ENCODE measurements around the gene RAB31. TPM values are rescaled to one million over a fixed set of nuclear protein-coding genes. Genes with fewer than 3 reads are reported as not detected.

The RAB31 gene
- total and polyA plus RNA-seq, 2 of the 13 experiments (the other 11 are each of a cell fraction or from before 2014, with no cell fraction given): 1.1 to 1.7 TPM

DNA sequence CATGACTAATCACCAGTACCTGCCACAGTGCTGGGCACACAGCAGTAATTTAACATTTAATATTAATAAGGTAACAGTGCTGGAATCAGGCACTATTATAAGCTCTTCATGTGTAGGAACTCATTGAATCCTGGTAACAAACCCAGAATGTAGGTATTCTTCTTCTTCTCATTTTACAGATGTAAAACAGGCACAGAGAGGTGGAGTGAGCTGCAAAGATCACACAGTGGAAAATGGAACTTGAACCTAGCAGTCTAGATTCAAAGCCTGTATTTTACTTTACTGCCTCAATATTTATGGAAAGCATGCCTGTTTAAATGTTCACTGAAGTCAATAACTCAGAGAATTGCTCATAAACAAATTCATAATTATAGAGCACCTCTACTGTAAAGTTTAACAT, 202.0 kb downstream of the RAB31 start:
- in situ Hi-C loops (cut with HindIII; ENCODE audit: extremely low pct_ligation_motif_present, low pct_unique_long_range_greater_than_20kb) (no loop called here), intact Hi-C loops (cut with micrococcal nuclease; ENCODE audit: unreplicated experiment) (loop anchor here (5.0 kb wide), 1 partner anchor 298 kb away; the partner anchor contains the start of gene PPP4R1)
- no peak overlapping the region for H2AFZ ChIP-seq (ENCODE audit: low read length)
- peaks cover 18% of the 10 kb centered on the region for H3K4me1 ChIP-seq (ENCODE audit: insufficient read depth, low read length)
- H3K4me2 ChIP-seq (ENCODE audit: low read depth, low read length): no peak overlapping the region
- H3K36me3 ChIP-seq (replicated peaks in 1 of 2; ENCODE audit: control insufficient read depth in 1 of 2, insufficient read depth in 2 of 2, low read length in 2 of 2): no peaks in the 10 kb centered on the region
- DNase-seq (ENCODE audit: low spot score) (no peak), ATAC-seq (no peak), FAIRE-seq (no peak)
- ChIA-PET POLR2A (no interaction called here), CTCF (ENCODE audit: low intra/inter-chr PET ratio, low total read pairs) (no interaction called here)
- peaks cover 9% of the 10 kb centered on the region for H3K79me2 ChIP-seq (ENCODE audit: insufficient read depth, low read length)
- peaks cover 3% of the 10 kb centered on the region for H4K20me1 ChIP-seq (ENCODE audit: insufficient read depth, low read length)
- BruUV-seq (replicated peaks): no TSS peak
- TF ChIP-seq EEA1 (CRISPR knock-in tag; IDR thresholded peaks at IDR 0.05; ENCODE audit: borderline replicate concordance) (no peak), ZEB1 (IDR thresholded peaks at IDR 0.05; ENCODE audit: insufficient replicate concordance, low read depth) (no peak), SPEN (CRISPR knock-in tag; IDR thresholded peaks at IDR 0.05; ENCODE audit: low read depth) (no peak), DPF2 (CRISPR knock-in tag; IDR thresholded peaks at IDR 0.05; ENCODE audit: borderline replicate concordance, low read depth) (no peak), SNAPC2 (CRISPR knock-in tag; IDR thresholded peaks at IDR 0.05) (no peak), ZNF768 (CRISPR knock-in tag; IDR thresholded peaks at IDR 0.05) (peak; percentile 28; the same call in 1 of the 2 replicates)
- no peaks in the 10 kb centered on the region; a peak in 2 of 5 replicates for H3K27me3 ChIP-seq (ENCODE audit: control insufficient read depth in 1 of 2, insufficient read depth in 2 of 2, low read length in 2 of 2)
- H3K9me3 ChIP-seq (ENCODE audit: low read length): no peaks in the 10 kb centered on the region
- H3K4me3 ChIP-seq (replicated peaks in 1 of 3; ENCODE audit: insufficient read depth in 1 of 3, low read depth in 2 of 3, low read length in 3 of 3): no peak overlapping the region
- H3K9ac ChIP-seq (ENCODE audit: insufficient read depth, low read depth, low read length): no peak overlapping the region
- no peak overlapping the region for H3K27ac ChIP-seq (ENCODE audit: extremely low read length, insufficient read depth, low read length)

DNA sequence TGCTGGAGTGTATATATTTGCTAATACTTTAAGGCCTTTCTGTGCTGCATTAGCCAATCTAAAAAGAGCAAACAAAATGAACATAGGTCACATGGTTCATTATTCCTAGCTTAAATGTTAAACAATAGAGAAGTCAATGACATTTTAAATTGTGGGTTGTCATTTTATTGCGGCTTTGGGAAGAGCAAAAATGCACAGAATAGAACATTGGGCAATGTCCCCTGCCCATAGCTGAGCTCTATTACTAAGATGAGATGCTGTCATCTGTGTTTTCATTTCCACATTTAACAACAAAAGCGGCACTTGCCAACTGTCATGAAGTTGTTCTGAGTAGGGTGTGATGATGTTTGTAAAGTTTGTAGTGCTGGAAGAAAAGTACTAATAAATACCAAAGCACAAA, 202.6 kb downstream of the RAB31 start:
- no peak for FAIRE-seq
- Histone ChIP-seq H3K4me2 (ENCODE audit: low read depth, low read length) (no peak overlapping the region), H3K4me1 (ENCODE audit: insufficient read depth, low read length) (peaks cover 12% of the 10 kb centered on the region), H4K20me1 (ENCODE audit: insufficient read depth, low read length) (peaks cover 9% of the 10 kb centered on the region), H3K27me3 (ENCODE audit: control insufficient read depth in 1 of 2, insufficient read depth in 2 of 2, low read length in 2 of 2) (no peaks in the 10 kb centered on the region; a peak in 2 of 5 replicates), H3K4me3 (replicated peaks in 1 of 3; ENCODE audit: insufficient read depth in 1 of 3, low read depth in 2 of 3, low read length in 3 of 3) (no peak overlapping the region), H3K36me3 (replicated peaks in 1 of 2; ENCODE audit: control insufficient read depth in 1 of 2, insufficient read depth in 2 of 2, low read length in 2 of 2) (no peaks in the 10 kb centered on the region), H3K9me3 (ENCODE audit: low read length) (no peaks in the 10 kb centered on the region), H3K79me2 (ENCODE audit: insufficient read depth, low read length) (peaks cover 15% of the 10 kb centered on the region), H3K27ac (ENCODE audit: extremely low read length, insufficient read depth, low read length) (no peak overlapping the region), H2AFZ (ENCODE audit: low read length) (no peak overlapping the region), H3K9ac (ENCODE audit: insufficient read depth, low read depth, low read length) (no peak overlapping the region)
- in situ Hi-C loops (cut with HindIII; ENCODE audit: extremely low pct_ligation_motif_present, low pct_unique_long_range_greater_than_20kb) (no loop called here), intact Hi-C loops (cut with micrococcal nuclease; ENCODE audit: unreplicated experiment) (loop anchor here (5.0 kb wide), 1 partner anchor 298 kb away; the partner anchor contains the start of gene PPP4R1)
- 47% methylated on average over 2 of the region's 2 CpGs for WGBS (ENCODE audit: low lambda C conversion rate)
- POLR2A ChIA-PET: no interaction called here
- no peak for DNase-seq (ENCODE audit: low spot score)
- TF ChIP-seq ZNF333 (CRISPR knock-in tag; IDR thresholded peaks at IDR 0.05; ENCODE audit: borderline replicate concordance): no peak
- TF ChIP-seq ZMYM4 (CRISPR knock-in tag; IDR thresholded peaks at IDR 0.05): no peak
- TF ChIP-seq, protein P1, sequence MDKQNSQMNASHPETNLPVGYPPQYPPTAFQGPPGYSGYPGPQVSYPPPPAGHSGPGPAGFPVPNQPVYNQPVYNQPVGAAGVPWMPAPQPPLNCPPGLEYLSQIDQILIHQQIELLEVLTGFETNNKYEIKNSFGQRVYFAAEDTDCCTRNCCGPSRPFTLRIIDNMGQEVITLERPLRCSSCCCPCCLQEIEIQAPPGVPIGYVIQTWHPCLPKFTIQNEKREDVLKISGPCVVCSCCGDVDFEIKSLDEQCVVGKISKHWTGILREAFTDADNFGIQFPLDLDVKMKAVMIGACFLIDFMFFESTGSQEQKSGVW (CRISPR knock-in tag; IDR thresholded peaks at IDR 0.05; ENCODE audit: borderline replicate concordance): no peak
- no peak for TF ChIP-seq ZNF564 (CRISPR knock-in tag; IDR thresholded peaks at IDR 0.05)
- TF ChIP-seq, protein P2, sequence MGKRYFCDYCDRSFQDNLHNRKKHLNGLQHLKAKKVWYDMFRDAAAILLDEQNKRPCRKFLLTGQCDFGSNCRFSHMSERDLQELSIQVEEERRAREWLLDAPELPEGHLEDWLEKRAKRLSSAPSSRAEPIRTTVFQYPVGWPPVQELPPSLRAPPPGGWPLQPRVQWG (CRISPR knock-in tag; IDR thresholded peaks at IDR 0.05; ENCODE audit: borderline replicate concordance, low read depth): no peak
- no peak for TF ChIP-seq CBFB (CRISPR knock-in tag; IDR thresholded peaks at IDR 0.05)
- TF ChIP-seq ESRRA (CRISPR knock-in tag; IDR thresholded peaks at IDR 0.05; ENCODE audit: low read depth): no peak
- BruUV-seq (replicated peaks): no TSS peak
- CTCF ChIA-PET (ENCODE audit: low intra/inter-chr PET ratio, low total read pairs): no interaction called here
- ATAC-seq: no peak
